H1 (cell line): ENCODE data around the gene CHEK2. TPM values are rescaled to one million over a fixed set of nuclear protein-coding genes. Genes with fewer than 3 reads are reported as not detected.
A peak's percentile ranks its signal among the peaks of the same experiment; 100 is the strongest.
"Not testable (repeated sequence)": the region's sequence is repeated elsewhere in the genome, so short reads cannot be mapped to it uniquely, and the experiment has no call there.

ENCODE experiments used
- CTCF ChIA-PET: fragments of 300-600 bp; sonication (Branson Sonifier 250); formaldehyde crosslinking; loops from one replicate; lab custom pipeline; 2021; ENCODE audit not compliant: partially characterized antibody; lab: Charles Lee
- POLR2A ChIA-PET: fragments of 300-600 bp; sonication (Branson Sonifier 250); formaldehyde crosslinking; loops from one replicate; lab custom pipeline; 2021; ENCODE audit warnings: inconsistent platforms; ENCODE audit not compliant: partially characterized antibody; lab: Charles Lee
- DNase-seq, 2 experiments: peaks; one replicate each; pipeline versions ENCODE4 v3.0.0 to v3.0.0-alpha.2; 2010 to 2022; ENCODE audit warnings: low spot score in 2 of 2, low read depth in 1 of 2, mixed read lengths in 1 of 2
- FAIRE-seq: peaks from 2 replicates; lab custom pipeline; 2011; peaks lifted over from hg19 to GRCh38; lab: Jason Lieb, UNC
- H2AFZ ChIP-seq: 2 replicates; pipeline ENCODE4 v1.8.1; 2012; ENCODE audit warnings: low read length, inconsistent platforms
- H2AK5ac ChIP-seq: 2 replicates; pipeline ENCODE4 v1.6.1; 2013; ENCODE audit warnings: low read depth, low read length
- H2BK120ac ChIP-seq: replicated peaks from 2 replicates; pipeline ENCODE3; 2013; ENCODE audit warnings: low read depth, low read length, inconsistent platforms
- H2BK12ac ChIP-seq: 2 replicates; pipeline ENCODE4 v1.6.1; 2013; ENCODE audit warnings: low read depth, low read length
- H2BK15ac ChIP-seq: 2 replicates; pipeline ENCODE4 v1.6.1; 2013; ENCODE audit warnings: low read length
- H2BK20ac ChIP-seq: 2 replicates; pipeline ENCODE4 v1.6.1; 2013; ENCODE audit warnings: low read length
- H2BK5ac ChIP-seq: 2 replicates; pipeline ENCODE4 v1.6.1; 2013; ENCODE audit warnings: low read depth, low read length
- H3K14ac ChIP-seq: 2 replicates; pipeline ENCODE4 v1.6.1; 2013; ENCODE audit warnings: inconsistent platforms; ENCODE audit not compliant: insufficient read length
- H3K18ac ChIP-seq: 2 replicates; pipeline ENCODE4 v1.6.1; 2013; ENCODE audit warnings: low read length; ENCODE audit errors: extremely low read depth
- H3K23ac ChIP-seq: 2 replicates; pipeline ENCODE4 v1.6.1; 2013; ENCODE audit warnings: inconsistent platforms; ENCODE audit not compliant: insufficient read length
- H3K23me2 ChIP-seq: 2 replicates; pipeline ENCODE4 v1.6.1; 2013; ENCODE audit warnings: low read depth, low read length
- H3K27ac ChIP-seq: 2 replicates; pipeline ENCODE4 v1.6.1; 2011; ENCODE audit warnings: low read depth, low read length, inconsistent platforms
- H3K27me3 ChIP-seq, 4 experiments: replicated peaks in 1 of 4; 1 replicate in 1 of 4; 2 replicates in 3 of 4; pipeline versions ENCODE4 v1.6.1 to v1.8.1; 2011 to 2013; ENCODE audit warnings: low read length in 3 of 4, mild to moderate bottlenecking in 3 of 4, inconsistent platforms in 2 of 4, mixed read lengths in 2 of 4, moderate library complexity in 1 of 4; ENCODE audit not compliant: control insufficient read depth in 3 of 4, insufficient read depth in 3 of 4; ENCODE audit errors: extremely low read depth in 1 of 4
- H3K36me3 ChIP-seq, 4 experiments: 2 replicates each; pipeline versions ENCODE4 v1.6.1 to v1.8.1; 2011 to 2013; ENCODE audit warnings: mild to moderate bottlenecking in 4 of 4, low read length in 3 of 4, moderate library complexity in 2 of 4, control low read depth in 1 of 4, inconsistent platforms in 1 of 4; ENCODE audit not compliant: insufficient read depth in 4 of 4, control insufficient read depth in 2 of 4
- H3K4ac ChIP-seq: replicated peaks from 2 replicates; pipeline ENCODE3; 2013; ENCODE audit warnings: low read length, low read depth, mixed read lengths, inconsistent platforms; ENCODE audit not compliant: insufficient read length
- H3K4me1 ChIP-seq, 4 experiments: replicated peaks in 1 of 4; 1 replicate in 1 of 4; 2 replicates in 3 of 4; pipeline versions ENCODE4 v1.6.1 to v1.8.1; 2011 to 2013; ENCODE audit warnings: low read length in 3 of 4, inconsistent platforms in 2 of 4, mixed read lengths in 1 of 4; ENCODE audit not compliant: insufficient read depth in 4 of 4, control insufficient read depth in 3 of 4
- H3K4me2 ChIP-seq, 2 experiments: 2 replicates each; pipeline versions ENCODE4 v1.6.1 to v1.8.1; 2011 to 2013; ENCODE audit warnings: low read depth in 2 of 2, low read length in 2 of 2, control low read depth in 1 of 2, inconsistent platforms in 1 of 2, mild to moderate bottlenecking in 1 of 2; ENCODE audit not compliant: insufficient read depth in 1 of 2
- H3K4me3 ChIP-seq, 4 experiments: fragments of 200-600, 300-600 bp in 1 of 4; sonication (generic), shearing (Covaris generic), sonication (Bioruptor Twin) in 1 of 4; 2 replicates each; pipeline versions ENCODE4 v1.5.1 to v1.8.1; 2011 to 2016; ENCODE audit warnings: low read length in 4 of 4, low read depth in 3 of 4, control low read depth in 2 of 4, inconsistent platforms in 2 of 4, mild to moderate bottlenecking in 2 of 4, mixed read lengths in 1 of 4, moderate library complexity in 1 of 4; ENCODE audit not compliant: insufficient read depth in 2 of 4; ENCODE audit errors: extremely low read depth in 1 of 4
- H3K56ac ChIP-seq: replicated peaks from 2 replicates; pipeline ENCODE3; 2013; ENCODE audit warnings: low read depth, mild to moderate bottlenecking, mixed read lengths, low read length, inconsistent platforms; ENCODE audit not compliant: insufficient read length
- H3K79me1 ChIP-seq: 2 replicates; pipeline ENCODE4 v1.6.1; 2013; ENCODE audit warnings: low read depth, low read length, control low read depth
- H3K79me2 ChIP-seq, 2 experiments: 2 replicates each; pipeline versions ENCODE4 v1.6.1 to v1.8.1; 2012 to 2013; ENCODE audit warnings: low read length in 2 of 2, mild to moderate bottlenecking in 2 of 2, inconsistent platforms in 1 of 2; ENCODE audit not compliant: insufficient read depth in 2 of 2, control insufficient read depth in 1 of 2
- H3K9ac ChIP-seq, 4 experiments: replicated peaks in 1 of 4; 1 replicate in 1 of 4; 2 replicates in 3 of 4; pipeline versions ENCODE4 v1.6.1 to v1.8.1; 2011 to 2013; ENCODE audit warnings: low read depth in 3 of 4, low read length in 3 of 4, control low read depth in 2 of 4, mild to moderate bottlenecking in 2 of 4, moderate library complexity in 2 of 4, inconsistent platforms in 1 of 4; ENCODE audit errors: extremely low read depth in 1 of 4
- H3K9me3 ChIP-seq, 2 experiments: 2 replicates each; pipeline versions ENCODE4 v1.6.1 to v1.8.1; 2012 to 2013; ENCODE audit warnings: mild to moderate bottlenecking in 2 of 2, moderate library complexity in 2 of 2, control low read depth in 1 of 2, inconsistent platforms in 1 of 2, low read depth in 1 of 2, low read length in 1 of 2, mixed read lengths in 1 of 2; ENCODE audit not compliant: insufficient read depth in 2 of 2
- H4K20me1 ChIP-seq, 2 experiments: replicated peaks in 1 of 2; 2 replicates each; pipeline versions ENCODE3 to v1.8.1; 2011 to 2013; ENCODE audit warnings: inconsistent platforms in 2 of 2, low read length in 2 of 2, mild to moderate bottlenecking in 1 of 2; ENCODE audit not compliant: insufficient read depth in 2 of 2, control insufficient read depth in 1 of 2
- H4K5ac ChIP-seq: 2 replicates; pipeline ENCODE4 v1.6.1; 2013; ENCODE audit warnings: low read length, low read depth, mixed read lengths, inconsistent platforms; ENCODE audit not compliant: insufficient read length
- H4K8ac ChIP-seq: 2 replicates; pipeline ENCODE4 v1.8.0; 2013; ENCODE audit warnings: mild to moderate bottlenecking, moderate library complexity, low read length, inconsistent platforms; ENCODE audit not compliant: insufficient read depth; ENCODE audit errors: extremely low read depth
- H4K91ac ChIP-seq: replicated peaks from 2 replicates; pipeline ENCODE3; 2013; ENCODE audit warnings: low read length, mixed read lengths, inconsistent platforms; ENCODE audit not compliant: insufficient read length
- BACH1 ChIP-seq: IDR thresholded peaks from 2 replicates; pipeline ENCODE4 v1.6.1; 2012; ENCODE audit warnings: low read length, improper control_type of control experiment
- EP300 ChIP-seq, 2 experiments: IDR thresholded peaks; 1 replicate in 1 of 2; 2 replicates in 1 of 2; pipeline ENCODE4 v1.6.1; 2011 to 2012; ENCODE audit warnings: low read depth in 2 of 2, low read length in 2 of 2, mild to moderate bottlenecking in 2 of 2, borderline replicate concordance in 1 of 2, inconsistent platforms in 1 of 2, moderate library complexity in 1 of 2
- JUND ChIP-seq: IDR thresholded peaks from 2 replicates; pipeline ENCODE4 v1.6.1; 2011; ENCODE audit warnings: mild to moderate bottlenecking, improper control_type of control experiment, low read length
- KDM4A ChIP-seq: IDR thresholded peaks from one replicate; pipeline ENCODE4 v1.7.1; 2012; ENCODE audit warnings: low read depth, mild to moderate bottlenecking, moderate library complexity, low read length, inconsistent platforms; ENCODE audit not compliant: severe bottlenecking
- PHF8 ChIP-seq: fragments of 200-600 bp; sonication (generic); conservative IDR thresholded peaks from 2 replicates; pipeline ENCODE4 v1.7.1; 2012; ENCODE audit warnings: low read depth, mild to moderate bottlenecking, inconsistent platforms, low read length, moderate library complexity
- TAF1 ChIP-seq: IDR thresholded peaks from 2 replicates; pipeline ENCODE4 v1.6.1; 2011; ENCODE audit warnings: mild to moderate bottlenecking, low read depth, low read length
- TCF12 ChIP-seq: IDR thresholded peaks from 2 replicates; pipeline ENCODE4 v1.6.1; 2011; ENCODE audit warnings: low read depth, mild to moderate bottlenecking, low read length
- WGBS, 2 experiments: shearing (Covaris generic) in 1 of 2; methylation state at CpG; one replicate each; pipeline versions ENCODE4 v1.1.6 to v1.1.7; 2013 to 2015; ENCODE audit warnings: low lambda C conversion rate in 2 of 2, mixed read lengths in 2 of 2, inconsistent platforms in 1 of 2, low coverage in 1 of 2, missing lambda C conversion rate in 1 of 2; ENCODE audit not compliant: insufficient replicate concordance in 2 of 2, insufficient coverage in 1 of 2, insufficient read length in 1 of 2; ENCODE audit errors: extremely low coverage in 1 of 2, missing lambda C conversion rate in 1 of 2; 5-methylcytosine and 5-hydroxymethylcytosine counted together
- polyA plus RNA-seq, 7 experiments: library from polyadenylated mRNA; depleted of rRNA in 3 of 7; stranded (reverse) in 5 of 7; unstranded in 2 of 7; fragments of >200 nt in 5 of 7; fragments of 200-250 nt in 2 of 7; gene quantifications; 1 replicate in 5 of 7; 2 replicates in 1 of 7; 4 replicates in 1 of 7; pipeline versions ENCODE4 v1.2.1 to v1.2.3, GENCODE V29; 2011 to 2013; ENCODE audit warnings: missing spikeins in 2 of 7, mixed read lengths in 2 of 7
- total RNA-seq: library from RNA; stranded (reverse); fragmentation: NEBNext Ultra II Directional; extraction: Animal tissue kit (Norgen Biotek cat#: 25700); gene quantifications from 2 replicates; pipeline ENCODE4 v1.2.1, GENCODE V29; 2021
- TF ChIP-seq, protein P1 (sequence below): IDR thresholded peaks from 2 replicates; pipeline ENCODE4 v1.6.1; 2012; ENCODE audit warnings: inconsistent platforms
- TF ChIP-seq, protein P2 (sequence below): IDR thresholded peaks from 2 replicates; pipeline ENCODE4 v1.6.1; 2012; ENCODE audit warnings: inconsistent platforms

CHEK2 gene
- total and polyA plus RNA-seq, 2 of the 8 experiments (the other 6 are each of a cell fraction or from before 2014, with no cell fraction given), result 74.9 to 89.5 TPM

DNA sequence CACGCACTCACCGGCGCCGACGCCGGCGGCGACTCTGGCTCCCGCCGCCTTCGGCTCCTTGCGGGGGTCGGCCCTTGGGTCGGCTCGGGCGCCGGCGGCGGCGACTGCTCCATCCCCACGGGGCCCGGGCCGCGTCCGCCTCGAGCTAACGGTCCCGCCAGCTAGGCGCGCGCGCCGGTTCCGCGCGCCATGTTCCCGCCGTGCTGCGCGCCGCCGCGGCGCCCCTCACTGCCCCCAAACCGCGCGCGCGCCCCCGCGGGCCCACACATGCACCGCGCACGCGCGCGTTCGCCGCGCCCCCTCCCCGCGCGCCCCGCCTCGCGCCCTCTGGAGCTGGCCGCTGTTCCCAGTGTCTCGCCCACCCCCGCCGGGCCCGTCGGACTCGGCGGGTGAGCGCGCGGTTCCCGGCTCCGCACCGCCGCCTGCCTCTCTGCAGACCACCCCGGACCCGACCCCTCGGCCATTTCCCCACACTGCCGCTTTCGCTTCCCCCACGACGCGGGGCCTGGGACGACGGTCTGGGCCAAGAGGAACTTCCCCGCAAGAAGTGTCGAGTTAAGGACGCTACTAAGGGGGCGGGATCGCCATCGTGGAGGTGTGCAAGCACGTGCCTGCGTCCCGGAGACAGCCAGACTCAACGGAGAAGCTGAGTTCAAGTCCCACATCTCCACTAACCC lies 61.9 kb downstream of the CHEK2 start, which contains the start of gene TTC28:
Gene TTC28, minus strand, starts transcription at position 230 of the 677 bp plus-strand sequence. Its CDS starts 117 bp downstream, at position 113.
- not testable (repeated sequence) for H3K4ac ChIP-seq
- WGBS, 2 experiments, result 5% methylated on average over 32 of the region's 101 CpGs; no CpG with 5 or more reads in 1 of the 2 experiments
- TF ChIP-seq, protein P1, sequence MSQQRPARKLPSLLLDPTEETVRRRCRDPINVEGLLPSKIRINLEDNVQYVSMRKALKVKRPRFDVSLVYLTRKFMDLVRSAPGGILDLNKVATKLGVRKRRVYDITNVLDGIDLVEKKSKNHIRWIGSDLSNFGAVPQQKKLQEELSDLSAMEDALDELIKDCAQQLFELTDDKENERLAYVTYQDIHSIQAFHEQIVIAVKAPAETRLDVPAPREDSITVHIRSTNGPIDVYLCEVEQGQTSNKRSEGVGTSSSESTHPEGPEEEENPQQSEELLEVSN, result peak; percentile 82
- peak; percentile 60; the same call in 1 of the 2 replicates for TF ChIP-seq TAF1
- TF ChIP-seq JUND, result peak; percentile 75; the same call in 1 of the 2 replicates
- TF ChIP-seq TCF12, result 0 out of 2 replicates have a peak, but pooled peaks have one; percentile 9
- TF ChIP-seq, protein P2, sequence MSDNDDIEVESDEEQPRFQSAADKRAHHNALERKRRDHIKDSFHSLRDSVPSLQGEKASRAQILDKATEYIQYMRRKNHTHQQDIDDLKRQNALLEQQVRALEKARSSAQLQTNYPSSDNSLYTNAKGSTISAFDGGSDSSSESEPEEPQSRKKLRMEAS, result peak; percentile 74
- TF ChIP-seq PHF8, result peak; percentile 58
- peak in 1 of 2 experiments; percentile 99; a peak in 1 of 3 replicates for TF ChIP-seq EP300 (IDR thresholded peaks at IDR 0.05; ENCODE audit: borderline replicate concordance in 1 of 2, low read depth in 2 of 2, low read length in 2 of 2)
- TF ChIP-seq KDM4A, result peak; percentile 54
- peak; percentile 26; the same call in 1 of the 2 replicates for TF ChIP-seq BACH1
- TF ChIP-seq, all 59 proteins: peak for 9; not testable (repeated sequence) for 50
- H3K36me3 ChIP-seq, H2AK5ac ChIP-seq, H4K20me1 ChIP-seq, H2BK15ac ChIP-seq, H3K27me3 ChIP-seq, H2BK20ac ChIP-seq, H4K5ac ChIP-seq, H4K91ac ChIP-seq, H3K4me1 ChIP-seq, H3K79me1 ChIP-seq, H2BK12ac ChIP-seq, H3K23ac ChIP-seq, H3K56ac ChIP-seq, H3K79me2 ChIP-seq, FAIRE-seq, H3K14ac ChIP-seq, H3K23me2 ChIP-seq, H3K9me3 ChIP-seq, H3K27ac ChIP-seq, H2BK5ac ChIP-seq, H2BK120ac ChIP-seq: not testable (repeated sequence)
- H4K8ac ChIP-seq, result peak within 1 kb of the TSS; percentile 89
- H3K18ac ChIP-seq, result peak within 1 kb of the TSS; percentile 71; the same call in 1 of the 2 replicates
- peak within 1 kb of the TSS; percentile 30 to 74 for H3K4me2 ChIP-seq
- ChIA-PET POLR2A (interaction anchor here (0.7 to 1.8 kb wide), 6 partner anchors 18 to 121 kb away, joined by 3 to 5 read pairs (median 4); partner anchors contain the start of genes CCDC117 and XBP1), CTCF (interaction anchor here (0.6 kb wide), 1 partner anchor 1203 kb away, joined by 4 read pairs; no protein-coding TSS in a partner anchor)
- H2AFZ ChIP-seq, result peak within 1 kb of the TSS; percentile 92; the same call in 1 of the 2 replicates
- DNase-seq, result peak in 1 of 2 experiments; percentile 87
- peak within 1 kb of the TSS in 3 of 4 experiments; percentile 39 to 70 (median 47); a peak in 5 of 7 replicates for H3K9ac ChIP-seq
- peak within 1 kb of the TSS; percentile 64 to 77 (median 69) for H3K4me3 ChIP-seq
